ENCODE data around the gene GPR15. TPM values are rescaled to one million over a fixed set of nuclear protein-coding genes. Genes with fewer than 3 reads are reported as not detected.
A peak's percentile ranks its signal among the peaks of the same experiment; 100 is the strongest.

GPR15 gene
- total and polyA plus RNA-seq, 10 of the 15 experiments (the other 5 are each of a cell fraction or from before 2014, with no cell fraction given), result 70.7 to 150 (median 115) TPM

- TF ChIP-seq ZBTB40 (IDR thresholded peaks at IDR 0.05; ENCODE audit: borderline replicate concordance) (0 out of 2 replicates have a peak, but pooled peaks have one; percentile 3), BHLHE40 (IDR thresholded peaks at IDR 0.05; ENCODE audit: borderline replicate concordance in 1 of 2, low read depth in 2 of 2, low read length in 1 of 2) (no peak), PAX8 (IDR thresholded peaks at IDR 0.05) (0 out of 2 replicates have a peak, but pooled peaks have one; percentile 19), RUNX3 (IDR thresholded peaks at IDR 0.05; ENCODE audit: low read length) (peak; percentile 2; the same call in 1 of the 2 replicates), PRDM15 (CRISPR knock-in tag; IDR thresholded peaks at IDR 0.05) (no peak), MTA2 (IDR thresholded peaks at IDR 0.05; ENCODE audit: low read depth) (no peak), NBN (IDR thresholded peaks at IDR 0.05) (no peak), ZBED1 (IDR thresholded peaks at IDR 0.05; ENCODE audit: borderline replicate concordance) (peak; percentile 15; the same call in 1 of the 2 replicates), ETV6 (conservative IDR thresholded peaks at IDR 0.05 in 1 of 2, IDR thresholded peaks at IDR 0.05 in 1 of 2; ENCODE audit: borderline replicate concordance in 1 of 2, low read depth in 1 of 2) (peak in 1 of 2 experiments; percentile 63; a peak in 2 of 4 replicates), BCL11A (IDR thresholded peaks at IDR 0.05; ENCODE audit: low read depth, low read length) (no peak)
- TF ChIP-seq, protein P1, sequence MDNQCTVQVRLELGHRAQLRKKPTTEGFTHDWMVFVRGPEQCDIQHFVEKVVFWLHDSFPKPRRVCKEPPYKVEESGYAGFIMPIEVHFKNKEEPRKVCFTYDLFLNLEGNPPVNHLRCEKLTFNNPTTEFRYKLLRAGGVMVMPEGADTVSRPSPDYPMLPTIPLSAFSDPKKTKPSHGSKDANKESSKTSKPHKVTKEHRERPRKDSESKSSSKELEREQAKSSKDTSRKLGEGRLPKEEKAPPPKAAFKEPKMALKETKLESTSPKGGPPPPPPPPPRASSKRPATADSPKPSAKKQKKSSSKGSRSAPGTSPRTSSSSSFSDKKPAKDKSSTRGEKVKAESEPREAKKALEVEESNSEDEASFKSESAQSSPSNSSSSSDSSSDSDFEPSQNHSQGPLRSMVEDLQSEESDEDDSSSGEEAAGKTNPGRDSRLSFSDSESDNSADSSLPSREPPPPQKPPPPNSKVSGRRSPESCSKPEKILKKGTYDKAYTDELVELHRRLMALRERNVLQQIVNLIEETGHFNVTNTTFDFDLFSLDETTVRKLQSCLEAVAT (IDR thresholded peaks at IDR 0.05), result 0 out of 2 replicates have a peak, but pooled peaks have one; percentile 14
- TF ChIP-seq, protein P2, sequence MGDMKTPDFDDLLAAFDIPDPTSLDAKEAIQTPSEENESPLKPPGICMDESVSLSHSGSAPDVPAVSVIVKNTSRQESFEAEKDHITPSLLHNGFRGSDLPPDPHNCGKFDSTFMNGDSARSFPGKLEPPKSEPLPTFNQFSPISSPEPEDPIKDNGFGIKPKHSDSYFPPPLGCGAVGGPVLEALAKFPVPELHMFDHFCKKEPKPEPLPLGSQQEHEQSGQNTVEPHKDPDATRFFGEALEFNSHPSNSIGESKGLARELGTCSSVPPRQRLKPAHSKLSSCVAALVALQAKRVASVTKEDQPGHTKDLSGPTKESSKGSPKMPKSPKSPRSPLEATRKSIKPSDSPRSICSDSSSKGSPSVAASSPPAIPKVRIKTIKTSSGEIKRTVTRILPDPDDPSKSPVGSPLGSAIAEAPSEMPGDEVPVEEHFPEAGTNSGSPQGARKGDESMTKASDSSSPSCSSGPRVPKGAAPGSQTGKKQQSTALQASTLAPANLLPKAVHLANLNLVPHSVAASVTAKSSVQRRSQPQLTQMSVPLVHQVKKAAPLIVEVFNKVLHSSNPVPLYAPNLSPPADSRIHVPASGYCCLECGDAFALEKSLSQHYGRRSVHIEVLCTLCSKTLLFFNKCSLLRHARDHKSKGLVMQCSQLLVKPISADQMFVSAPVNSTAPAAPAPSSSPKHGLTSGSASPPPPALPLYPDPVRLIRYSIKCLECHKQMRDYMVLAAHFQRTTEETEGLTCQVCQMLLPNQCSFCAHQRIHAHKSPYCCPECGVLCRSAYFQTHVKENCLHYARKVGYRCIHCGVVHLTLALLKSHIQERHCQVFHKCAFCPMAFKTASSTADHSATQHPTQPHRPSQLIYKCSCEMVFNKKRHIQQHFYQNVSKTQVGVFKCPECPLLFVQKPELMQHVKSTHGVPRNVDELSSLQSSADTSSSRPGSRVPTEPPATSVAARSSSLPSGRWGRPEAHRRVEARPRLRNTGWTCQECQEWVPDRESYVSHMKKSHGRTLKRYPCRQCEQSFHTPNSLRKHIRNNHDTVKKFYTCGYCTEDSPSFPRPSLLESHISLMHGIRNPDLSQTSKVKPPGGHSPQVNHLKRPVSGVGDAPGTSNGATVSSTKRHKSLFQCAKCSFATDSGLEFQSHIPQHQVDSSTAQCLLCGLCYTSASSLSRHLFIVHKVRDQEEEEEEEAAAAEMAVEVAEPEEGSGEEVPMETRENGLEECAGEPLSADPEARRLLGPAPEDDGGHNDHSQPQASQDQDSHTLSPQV (IDR thresholded peaks at IDR 0.05), result no peak
These were observed 22.0 kb downstream of the GPR15 start (continued) for GRCh38 chr3:98553753-98554152.

Measured in GM12878 (cell line).